ENCODE data around the gene KCNT1.
A peak's percentile ranks its signal among the peaks of the same experiment; 100 is the strongest.

KCNT1 gene

DNA sequence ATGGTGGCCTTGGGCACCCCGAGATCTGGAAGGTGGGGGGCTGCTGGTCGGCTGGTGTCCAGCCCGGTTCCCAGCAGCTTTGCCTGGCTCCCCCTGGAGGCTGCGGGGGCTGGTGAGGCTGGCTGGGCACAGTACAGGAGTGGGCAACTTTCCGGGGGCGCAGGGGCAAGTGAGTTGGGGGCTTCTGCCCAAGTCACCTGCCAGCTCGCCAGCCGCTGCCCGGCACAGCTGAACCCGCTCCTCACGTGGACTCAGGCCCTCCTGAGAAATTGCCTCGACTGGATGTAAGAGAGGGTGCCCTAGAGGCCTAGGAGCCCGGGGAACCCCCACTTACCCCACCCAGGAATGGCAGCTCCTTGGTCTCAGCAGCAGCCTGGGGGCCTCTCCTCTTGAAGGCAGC, 15.4 kb downstream of the KCNT1 start:
- no peak overlapping the region for H3K9ac ChIP-seq
- no peaks in the 10 kb centered on the region for H3K36me3 ChIP-seq
- H3K27me3 ChIP-seq: no peaks in the 10 kb centered on the region

DNA sequence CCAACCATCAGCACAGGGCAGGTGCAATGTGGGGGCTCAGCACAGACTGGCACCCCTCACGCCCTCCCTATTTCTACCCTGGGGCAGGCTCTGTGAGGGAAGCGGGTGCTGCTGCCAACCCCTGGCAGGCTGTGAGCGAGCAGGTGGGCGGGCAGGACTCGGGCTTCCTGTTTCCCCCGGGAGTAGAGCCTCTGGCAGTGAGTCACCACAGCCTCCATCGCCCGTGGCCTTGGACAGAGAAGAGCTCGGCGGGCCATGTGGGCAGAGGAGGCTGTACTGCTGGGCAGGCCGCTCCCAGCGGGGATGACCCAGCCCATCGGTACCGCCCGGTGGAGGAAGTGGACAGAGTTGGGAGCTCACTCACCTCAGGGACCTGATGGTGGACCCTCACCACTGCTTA, 16.6 kb downstream of the KCNT1 start:
- Histone ChIP-seq H3K9me3 (no peaks in the 10 kb centered on the region), H3K27ac (0 out of 2 replicates have a peak overlapping the region, but pooled peaks have one; percentile 7), H3K4me3 (no peak overlapping the region), H3K9ac (no peak overlapping the region), H3K4me1 (peaks cover 87% of the 10 kb centered on the region), H3K27me3 (no peaks in the 10 kb centered on the region), H3K36me3 (no peaks in the 10 kb centered on the region), H3K4me2 (peak overlapping the region; percentile 83), H4K20me1 (no peaks in the 10 kb centered on the region)
- TF ChIP-seq Cebpa-rat (IDR thresholded peaks at IDR 0.05): no peak

More for the DNA sequence above, 15.4 kb downstream of the KCNT1 start:
- peaks cover 87% of the 10 kb centered on the region for H3K4me1 ChIP-seq
- H3K4me3 ChIP-seq: no peak overlapping the region
- H3K4me2 ChIP-seq: peak overlapping the region; percentile 83; the same call in 1 of the 2 replicates
- H4K20me1 ChIP-seq: no peaks in the 10 kb centered on the region
- no peak overlapping the region for H3K27ac ChIP-seq
- H3K9me3 ChIP-seq: no peaks in the 10 kb centered on the region
- TF ChIP-seq Cebpa-rat (IDR thresholded peaks at IDR 0.05): no peak

DNA sequence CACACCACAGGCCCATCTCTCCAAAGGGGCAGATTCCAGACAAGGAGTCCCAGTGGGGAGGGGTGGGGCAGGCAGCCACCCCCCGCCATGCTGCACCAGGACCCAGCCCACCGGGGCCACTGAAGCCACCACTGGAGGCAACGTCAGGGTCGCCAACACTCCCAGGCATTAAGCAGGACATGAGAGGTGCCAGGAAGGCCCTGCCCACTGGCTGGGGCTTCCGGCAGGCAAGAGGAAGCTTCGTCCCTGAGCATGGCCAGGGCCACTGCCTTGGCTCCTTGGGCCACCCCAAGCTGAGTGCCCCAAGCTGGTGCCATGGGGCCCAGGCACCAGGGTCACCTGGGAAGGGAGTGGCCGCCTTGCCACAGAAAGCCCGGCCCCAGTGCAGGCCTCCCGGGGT, 17.5 kb downstream of the KCNT1 start:
- Histone ChIP-seq H3K27me3 (no peaks in the 10 kb centered on the region), H4K20me1 (no peaks in the 10 kb centered on the region), H3K4me2 (peak overlapping the region; percentile 83; the same call in 1 of the 2 replicates), H3K4me1 (peaks cover 90% of the 10 kb centered on the region), H3K4me3 (no peak overlapping the region), H3K27ac (no peak overlapping the region), H3K36me3 (no peaks in the 10 kb centered on the region), H3K9ac (no peak overlapping the region), H3K9me3 (no peaks in the 10 kb centered on the region)
- TF ChIP-seq Cebpa-rat (IDR thresholded peaks at IDR 0.05): no peak

DNA sequence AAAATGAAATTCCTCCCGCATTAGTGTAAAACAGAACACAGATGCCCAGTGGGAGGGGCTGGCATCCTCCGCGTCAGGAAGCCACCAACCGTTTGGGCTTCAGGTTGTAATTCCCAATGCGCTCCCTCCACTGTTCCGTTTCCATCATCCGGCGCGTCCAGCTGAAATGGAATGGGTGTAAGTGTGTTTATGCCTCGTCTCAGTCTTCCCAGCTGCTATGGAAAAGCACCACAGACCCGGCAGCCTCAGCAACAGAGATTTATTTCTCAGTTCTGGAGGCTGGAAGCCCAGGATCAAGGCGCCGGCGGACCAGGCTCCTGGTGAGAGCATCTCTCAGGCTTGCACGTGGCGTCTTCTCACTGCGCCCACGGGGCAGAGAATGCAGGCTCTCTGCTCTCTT, 20.4 kb downstream of the KCNT1 start:
- Histone ChIP-seq H3K9me3 (no peaks in the 10 kb centered on the region), H3K4me2 (peak overlapping the region; percentile 83), H3K27ac (no peak overlapping the region), H4K20me1 (no peaks in the 10 kb centered on the region), H3K36me3 (no peaks in the 10 kb centered on the region), H3K27me3 (no peaks in the 10 kb centered on the region), H3K9ac (no peak overlapping the region; the same call in 1 of the 2 replicates), H3K4me1 (peaks cover 83% of the 10 kb centered on the region), H3K4me3 (no peak overlapping the region)
- no peak for TF ChIP-seq Cebpa-rat (IDR thresholded peaks at IDR 0.05)

DNA sequence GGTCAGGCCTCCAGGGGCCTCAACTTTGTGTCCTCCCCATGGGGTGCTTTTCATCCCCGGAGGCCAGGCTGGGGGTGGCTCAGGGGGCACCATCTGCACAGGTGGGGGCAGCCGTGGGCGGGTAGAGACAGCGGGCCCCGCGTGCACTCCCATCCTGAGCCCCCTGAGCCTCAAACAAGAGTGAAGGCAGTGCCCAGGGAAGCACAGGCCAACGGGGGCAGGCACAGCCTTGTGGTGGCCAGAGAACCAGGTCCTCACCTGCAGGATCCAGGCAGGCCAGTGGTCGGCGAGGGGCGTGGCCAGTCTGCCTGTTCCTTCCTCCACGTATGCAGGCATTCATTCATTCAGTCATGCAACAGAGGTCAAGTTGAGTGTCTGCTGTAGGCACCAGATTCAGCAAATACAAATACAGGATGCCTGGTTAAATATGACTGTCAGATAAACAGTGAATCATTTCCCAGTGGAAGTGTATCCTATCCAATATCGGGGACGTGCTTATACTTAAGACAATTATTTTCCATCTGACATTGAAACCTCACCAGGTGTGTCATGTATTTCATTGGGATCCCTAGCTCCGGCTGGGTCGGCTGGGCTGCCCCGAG, 22.3 kb downstream of the KCNT1 start:
- H3K27ac ChIP-seq: 0 out of 2 replicates have a peak overlapping the region, but pooled peaks have one; percentile 44
- H4K20me1 ChIP-seq: no peaks in the 10 kb centered on the region
- no peak overlapping the region for H3K9ac ChIP-seq
- peaks cover 7% of the 10 kb centered on the region; the same call in 1 of the 2 replicates for H3K27me3 ChIP-seq
- H3K9me3 ChIP-seq: no peaks in the 10 kb centered on the region
- H3K4me3 ChIP-seq: no peak overlapping the region
- H3K4me1 ChIP-seq: peaks cover 64% of the 10 kb centered on the region
- TF ChIP-seq Cebpa-rat (IDR thresholded peaks at IDR 0.05): no peak
- H3K36me3 ChIP-seq: no peaks in the 10 kb centered on the region
- peak overlapping the region; percentile 83 for H3K4me2 ChIP-seq

DNA sequence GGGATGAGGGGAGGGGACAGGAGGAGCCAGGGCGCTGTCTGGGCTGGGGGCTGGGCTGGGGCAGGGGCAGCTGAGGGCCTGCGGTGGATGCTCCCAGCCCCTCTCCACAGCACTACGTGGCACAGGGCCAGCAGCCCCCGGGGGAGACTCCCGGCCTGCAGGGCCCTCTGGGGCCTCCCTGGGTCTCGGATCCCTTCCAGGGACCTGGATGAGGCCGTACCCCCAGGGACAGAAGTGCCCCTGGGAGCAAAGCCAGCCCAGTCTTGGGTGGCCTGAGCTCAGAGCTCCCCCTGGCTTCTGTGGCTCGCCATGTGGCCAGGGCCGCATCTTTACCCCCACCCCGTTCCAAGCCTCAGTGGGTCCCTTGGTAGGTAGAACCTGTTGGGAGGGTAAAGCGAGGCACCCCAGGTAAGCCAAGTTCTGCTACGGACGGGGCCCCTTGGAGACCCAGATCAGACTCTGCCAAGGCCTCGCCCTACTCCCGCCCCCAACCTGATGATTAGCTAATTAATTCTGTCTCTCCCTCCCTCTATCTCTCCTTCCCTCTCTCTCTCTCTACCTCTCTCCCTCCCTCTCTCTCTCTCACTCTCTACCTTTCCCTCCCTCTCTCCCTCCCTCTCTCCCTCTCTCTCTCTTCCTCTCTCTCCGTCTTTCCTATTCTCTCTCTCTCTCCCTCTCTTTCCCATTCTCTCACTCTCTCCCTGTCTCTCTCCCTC, 24.3 kb downstream of the KCNT1 start:
- H3K9me3 ChIP-seq: peaks cover 5% of the 10 kb centered on the region
- peaks cover 44% of the 10 kb centered on the region for H3K4me1 ChIP-seq
- no peak overlapping the region for H3K4me3 ChIP-seq
- H3K9ac ChIP-seq: no peak overlapping the region
- H3K27ac ChIP-seq: no peak overlapping the region
- H3K36me3 ChIP-seq: no peaks in the 10 kb centered on the region
- no peaks in the 10 kb centered on the region for H4K20me1 ChIP-seq
- TF ChIP-seq Cebpa-rat (IDR thresholded peaks at IDR 0.05): no peak
- peak overlapping the region; percentile 7; the same call in 1 of the 2 replicates for H3K4me2 ChIP-seq
- H3K27me3 ChIP-seq: peaks cover 7% of the 10 kb centered on the region; the same call in 1 of the 2 replicates

DNA sequence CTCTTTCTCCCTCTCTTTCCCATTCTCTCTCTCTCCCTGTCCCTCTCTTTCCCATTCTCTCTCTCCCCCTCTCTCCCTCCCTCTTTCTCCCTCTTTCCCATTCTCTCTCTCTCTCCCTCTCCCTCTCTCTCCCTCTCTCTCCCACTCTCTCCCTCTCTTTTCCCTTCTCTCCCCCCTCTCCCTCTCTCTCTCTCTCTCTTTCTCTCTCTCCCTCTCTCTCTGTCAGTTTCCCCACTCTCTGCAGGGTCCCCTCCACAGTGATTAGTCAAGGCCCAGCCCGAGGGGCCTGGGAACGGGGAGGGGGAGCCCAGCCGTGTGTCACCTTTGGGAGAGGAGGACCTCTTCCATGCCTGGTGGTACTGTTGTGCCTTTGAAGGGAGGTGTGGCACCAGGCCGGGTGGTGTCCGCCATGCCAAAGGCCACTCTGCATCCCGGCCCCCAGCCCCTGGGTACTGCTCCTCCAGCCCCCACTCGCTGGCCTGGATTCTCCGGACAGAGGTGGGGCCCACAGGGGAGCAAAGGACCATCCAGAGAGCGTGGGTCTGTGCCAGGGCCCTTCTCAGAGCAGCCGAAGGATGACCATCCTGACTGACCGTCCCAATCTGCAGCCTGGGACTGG, 25.4 kb downstream of the KCNT1 start:
- H3K4me3 ChIP-seq: no peak overlapping the region
- H3K27ac ChIP-seq: no peak overlapping the region
- no peaks in the 10 kb centered on the region for H3K36me3 ChIP-seq
- no peak overlapping the region for H3K9ac ChIP-seq
- no peak overlapping the region for H3K4me2 ChIP-seq
- H3K27me3 ChIP-seq: peaks cover 7% of the 10 kb centered on the region; the same call in 1 of the 2 replicates
- peaks cover 15% of the 10 kb centered on the region for H3K9me3 ChIP-seq
- no peaks in the 10 kb centered on the region for H4K20me1 ChIP-seq
- TF ChIP-seq Cebpa-rat (IDR thresholded peaks at IDR 0.05): no peak
- H3K4me1 ChIP-seq: peaks cover 33% of the 10 kb centered on the region

DNA sequence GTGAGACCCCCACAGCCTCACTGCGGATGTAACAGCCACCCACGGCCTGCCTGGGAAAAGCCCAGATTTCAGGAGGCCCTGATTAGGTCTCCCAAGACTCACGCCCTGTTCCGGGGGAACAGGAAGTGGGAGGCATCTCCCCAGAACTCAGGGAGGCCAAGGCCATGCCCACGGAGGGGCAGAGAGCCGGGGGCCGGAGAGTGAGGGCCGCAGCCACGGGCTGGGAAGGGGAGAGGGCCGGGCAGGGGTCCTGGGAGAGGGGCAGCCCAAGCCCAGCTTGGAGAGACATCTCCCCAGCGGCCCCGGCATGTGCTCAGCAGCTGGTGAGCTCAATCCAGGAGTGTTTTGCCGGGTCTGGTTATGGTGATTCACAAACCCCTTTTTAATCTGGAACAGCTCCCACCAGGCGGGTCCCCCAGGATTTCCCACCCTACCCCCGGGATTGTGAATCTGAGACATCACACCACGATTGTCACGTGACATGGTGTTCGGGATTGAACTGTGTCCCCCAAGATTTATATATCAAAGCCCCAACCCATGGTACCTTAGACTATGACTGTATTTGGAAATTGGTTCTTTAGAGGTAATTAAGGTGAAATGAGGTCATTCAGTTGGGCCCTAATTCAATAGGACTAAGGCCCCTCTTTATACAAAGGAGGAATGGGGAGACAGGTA, 26.6 kb downstream of the KCNT1 start:
- Histone ChIP-seq H3K4me2 (no peak overlapping the region), H3K9me3 (peaks cover 17% of the 10 kb centered on the region), H3K27me3 (peaks cover 7% of the 10 kb centered on the region; the same call in 1 of the 2 replicates), H3K9ac (no peak overlapping the region), H3K4me3 (no peak overlapping the region), H3K27ac (no peak overlapping the region), H4K20me1 (no peaks in the 10 kb centered on the region), H3K36me3 (no peaks in the 10 kb centered on the region), H3K4me1 (peaks cover 21% of the 10 kb centered on the region)
- no peak for TF ChIP-seq Cebpa-rat (IDR thresholded peaks at IDR 0.05)

DNA sequence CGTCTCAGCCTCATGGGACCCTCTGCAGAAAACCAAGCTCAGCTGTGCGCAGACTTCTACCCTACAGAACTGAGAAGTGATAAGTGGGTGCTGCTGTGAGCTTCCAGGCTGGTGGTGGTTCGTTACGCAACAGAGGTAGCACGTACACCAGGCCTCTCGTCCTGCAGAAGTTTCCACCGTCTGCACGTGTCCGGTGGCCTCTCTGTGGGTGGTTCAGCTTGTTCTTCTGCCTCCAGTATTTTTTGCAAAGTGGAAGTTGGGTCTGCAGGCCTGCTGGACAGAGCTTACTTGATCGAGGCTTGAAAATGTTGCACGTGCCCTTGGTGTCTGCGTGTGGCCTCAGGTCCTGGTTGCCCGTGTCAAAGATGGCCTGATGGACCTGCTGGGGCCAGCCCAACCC, 27.5 kb downstream of the KCNT1 start:
- Histone ChIP-seq H3K27me3 (peaks cover 7% of the 10 kb centered on the region; the same call in 1 of the 2 replicates), H3K4me2 (no peak overlapping the region)

More for the DNA sequence above, 27.5 kb downstream of the KCNT1 start:
- Histone ChIP-seq H3K9me3 (peaks cover 17% of the 10 kb centered on the region), H4K20me1 (no peaks in the 10 kb centered on the region), H3K36me3 (no peaks in the 10 kb centered on the region), H3K4me3 (no peak overlapping the region), H3K9ac (no peak overlapping the region), H3K4me1 (peaks cover 12% of the 10 kb centered on the region), H3K27ac (no peak overlapping the region)
- no peak for TF ChIP-seq Cebpa-rat (IDR thresholded peaks at IDR 0.05)

Data from BLaER1 (cell line).